GM18505 (cell line): ENCODE measurements around the gene SRRM2.

Experiments
- ATAC-seq: cut with Tn5 transposase; IDR thresholded peaks from one replicate; pipeline ENCODE4 v1.9.1; 2021; ENCODE audit not compliant: unreplicated experiment
- POLR2A ChIP-seq: IDR thresholded peaks from 4 replicates; pipeline ENCODE4 v1.6.1; 2011; ENCODE audit warnings: borderline replicate concordance; ENCODE audit not compliant: insufficient read depth, insufficient read length; ENCODE audit errors: extremely low read depth

The SRRM2 gene

DNA sequence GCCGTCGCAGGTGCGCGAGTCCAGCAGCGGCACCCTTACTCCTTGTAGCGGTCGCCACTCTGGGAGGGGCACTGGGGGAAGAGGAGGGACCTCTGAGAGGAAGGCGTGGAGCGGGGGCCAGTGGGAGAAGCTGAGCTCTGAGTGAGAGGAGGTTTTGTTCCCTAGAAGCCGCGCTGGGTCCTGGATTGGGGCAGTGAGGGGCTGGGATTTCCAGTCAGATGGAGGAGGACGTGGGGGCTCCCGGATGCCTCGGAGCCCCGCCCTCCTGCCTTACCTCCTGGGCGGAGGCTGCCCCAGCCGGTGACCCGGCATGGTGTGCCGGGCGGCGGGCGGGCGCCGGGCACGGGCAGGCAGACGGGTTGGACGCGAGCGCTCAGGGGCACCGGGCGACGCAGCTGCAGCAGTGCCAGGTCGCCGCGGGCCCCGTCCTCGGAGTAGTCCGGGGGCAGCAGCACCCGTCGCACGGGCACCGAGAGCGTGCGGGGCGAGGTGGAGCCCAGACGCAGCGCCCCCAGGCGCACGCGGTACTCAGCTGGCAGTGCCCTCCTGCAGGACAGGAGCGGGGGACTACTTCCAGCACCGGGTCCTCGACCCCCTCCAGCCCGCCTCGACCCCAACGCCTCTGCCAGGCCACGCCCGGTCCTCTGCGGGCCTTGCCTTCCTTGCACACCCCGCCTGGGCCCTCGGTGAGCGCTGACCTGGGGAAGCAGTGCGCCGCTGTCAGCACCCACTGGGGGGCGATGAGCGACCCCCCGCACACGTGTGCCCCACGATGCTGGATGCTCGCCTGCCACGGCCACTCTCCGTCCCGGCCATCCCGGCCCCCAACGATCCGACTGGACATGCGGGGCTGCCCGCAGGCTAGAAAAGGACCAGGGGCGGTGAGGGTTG is 32.9 kb downstream of the SRRM2 start:
- ATAC-seq, result no peak

DNA sequence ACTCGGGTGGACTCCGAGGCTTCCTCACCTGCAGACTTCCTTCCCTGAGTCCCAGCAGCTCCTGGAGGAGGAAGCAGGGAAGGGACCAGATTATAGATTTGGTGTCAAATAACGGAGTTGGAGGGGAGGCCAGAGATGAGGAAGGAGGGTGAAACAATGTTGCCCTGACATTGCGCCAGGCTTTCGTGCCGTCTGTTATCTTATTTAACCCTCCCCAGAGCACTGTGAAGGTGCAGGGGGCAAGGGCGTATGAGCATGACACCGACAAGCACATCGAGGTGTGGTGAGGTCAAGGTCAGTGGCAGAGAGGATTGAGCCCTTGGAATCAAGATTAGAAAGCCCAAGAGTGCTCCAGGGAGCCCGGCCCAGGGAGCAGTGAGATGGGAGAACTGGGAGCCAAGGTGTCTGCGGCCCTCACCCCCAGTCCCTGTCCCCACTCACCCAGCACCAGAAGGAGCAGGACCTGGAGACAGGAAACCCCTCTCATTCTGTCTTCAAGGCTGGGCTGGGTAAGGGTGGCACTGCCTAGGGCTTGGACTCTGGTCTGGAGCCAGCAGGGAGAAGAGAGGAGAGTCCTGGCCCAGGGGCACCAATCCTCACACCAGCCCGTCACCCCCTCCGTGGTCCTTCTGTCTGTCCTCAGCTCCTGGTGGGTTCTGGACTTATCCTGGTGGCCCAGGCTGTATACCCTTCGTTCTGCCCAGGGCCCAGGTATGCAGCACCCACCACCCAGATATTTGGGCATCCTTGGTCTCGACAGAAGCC is 33.8 kb downstream of the SRRM2 start:
- no peak for ATAC-seq
- no peak for TF ChIP-seq POLR2A

More for the DNA sequence above, 32.9 kb downstream of the SRRM2 start:
- no peak for TF ChIP-seq POLR2A

DNA sequence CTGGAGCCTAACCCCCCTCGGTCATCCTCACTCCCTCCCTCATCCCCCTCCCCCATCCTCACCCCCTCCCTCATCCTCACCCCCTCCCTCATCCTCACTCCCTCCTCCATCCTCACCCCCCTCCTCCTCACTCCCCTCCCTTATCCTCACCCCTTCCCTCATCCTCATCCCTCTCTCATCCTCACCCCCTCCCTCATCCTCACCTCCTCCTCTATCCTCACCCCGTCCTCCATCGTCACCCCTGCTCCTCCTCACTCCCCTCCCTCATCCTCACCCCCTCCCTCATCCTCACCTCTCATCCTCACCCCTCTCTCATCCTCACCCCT is 34.4 kb downstream of the SRRM2 start:
- no peak for ATAC-seq
- no peak for TF ChIP-seq POLR2A

DNA sequence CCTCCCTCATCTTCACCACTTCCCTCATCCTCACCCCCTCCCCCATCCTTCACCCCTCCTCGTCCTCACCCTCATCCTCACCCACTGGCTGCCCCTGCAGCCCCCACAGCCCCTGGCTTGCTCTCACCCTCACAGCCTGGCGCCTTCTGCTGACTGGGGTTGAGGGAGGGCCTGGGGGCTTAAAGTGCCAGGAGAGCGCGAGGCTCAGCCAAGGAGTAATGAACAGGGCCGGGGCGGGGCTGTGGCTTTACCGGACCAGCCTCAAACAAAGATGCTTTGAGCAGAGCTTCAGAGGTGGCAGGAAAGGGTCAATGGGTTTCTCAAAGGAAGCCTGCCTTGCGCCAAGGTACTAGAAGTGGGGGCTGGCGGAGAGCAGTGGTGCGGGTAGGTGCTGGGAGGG is 35.0 kb downstream of the SRRM2 start, which contains the start of gene PRSS33:
TSS of gene PRSS33 (minus strand) at position 155 of the 400 bp plus-strand sequence. CDS start 1,013 bp downstream, outside the sequence.
- TF ChIP-seq POLR2A, result no peak
- no peak for ATAC-seq

DNA sequence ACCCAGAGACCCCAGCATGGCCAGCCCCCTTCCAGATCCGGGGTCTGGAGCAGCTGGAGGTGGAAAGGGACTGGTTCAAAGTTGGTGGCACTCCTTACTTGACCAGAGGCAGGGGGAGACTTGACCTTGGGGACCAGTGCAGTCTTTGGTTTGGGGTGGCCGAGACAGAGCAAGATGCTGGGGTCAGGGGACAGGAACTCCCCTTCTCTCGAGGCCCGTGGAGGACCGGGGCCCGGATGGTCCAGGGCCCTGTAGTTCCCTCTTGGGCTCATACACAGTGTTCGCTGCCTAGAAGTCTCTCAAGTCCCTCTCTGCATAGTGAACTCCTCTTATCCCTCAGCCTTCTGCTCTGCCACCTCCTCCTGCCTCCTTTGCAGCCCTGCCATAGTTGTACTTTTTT is 35.5 kb downstream of the SRRM2 start:
- no peak for ATAC-seq
- TF ChIP-seq POLR2A, result no peak

DNA sequence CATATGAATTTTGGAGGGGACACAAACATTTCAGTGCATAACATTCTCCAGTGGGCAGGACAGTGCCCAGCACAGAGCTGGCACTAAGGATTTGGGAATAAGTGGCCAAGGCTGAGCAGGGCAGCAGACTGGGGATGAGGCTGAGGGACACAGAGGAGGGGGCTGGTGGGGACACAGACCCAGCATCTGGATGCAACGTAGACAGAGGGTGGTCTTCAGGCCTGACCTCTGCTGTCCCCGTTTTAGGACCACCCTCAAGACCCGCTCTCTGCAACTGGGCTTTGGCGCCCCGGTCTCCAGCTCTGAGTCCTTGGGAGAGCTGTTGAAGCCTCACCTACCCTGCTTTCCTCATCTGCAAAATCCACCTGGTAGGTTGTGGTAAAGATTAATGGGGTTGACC is 38.2 kb downstream of the SRRM2 start:
- no peak for TF ChIP-seq POLR2A
- no peak for ATAC-seq

DNA sequence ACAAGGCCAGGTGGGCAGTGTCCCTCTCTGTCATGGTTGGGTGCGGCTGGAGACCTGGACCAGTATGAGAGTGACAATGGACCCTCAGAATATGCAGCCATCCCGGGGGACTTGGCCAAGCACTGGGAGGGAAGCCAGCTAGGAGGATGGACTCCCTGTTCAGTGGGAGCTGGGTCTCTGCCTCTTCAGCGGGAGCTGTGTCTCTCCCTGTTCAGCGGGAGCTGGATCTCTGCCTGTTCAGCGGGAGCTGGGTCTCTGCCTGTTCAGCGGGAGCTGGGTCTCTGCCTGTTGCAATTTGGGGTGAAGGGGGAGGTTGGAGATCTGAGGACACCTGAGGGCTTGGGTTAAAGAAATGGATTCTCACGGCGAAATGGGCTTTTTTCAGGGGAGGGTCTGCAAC is 38.7 kb downstream of the SRRM2 start:
- ATAC-seq, result no peak
- TF ChIP-seq POLR2A, result no peak

DNA sequence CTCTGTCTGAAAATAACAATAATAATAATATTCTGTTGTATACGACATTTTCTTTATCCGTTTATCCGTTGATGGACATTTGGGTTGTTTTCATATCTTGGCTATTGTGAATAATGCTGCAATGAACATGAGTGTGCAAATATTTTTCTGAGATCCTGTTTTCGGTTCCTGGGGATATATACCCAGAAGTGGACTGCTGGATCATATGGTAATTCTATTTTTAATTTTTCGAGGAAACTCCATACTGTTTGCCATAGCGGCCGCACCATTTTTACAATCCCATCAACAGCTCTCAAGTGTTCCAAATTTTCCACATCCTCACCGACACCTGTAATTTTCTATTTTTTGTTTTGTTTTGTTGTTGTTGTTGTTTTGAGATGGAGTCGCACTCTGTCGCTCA is 40.5 kb downstream of the SRRM2 start:
- ATAC-seq, result no peak

DNA sequence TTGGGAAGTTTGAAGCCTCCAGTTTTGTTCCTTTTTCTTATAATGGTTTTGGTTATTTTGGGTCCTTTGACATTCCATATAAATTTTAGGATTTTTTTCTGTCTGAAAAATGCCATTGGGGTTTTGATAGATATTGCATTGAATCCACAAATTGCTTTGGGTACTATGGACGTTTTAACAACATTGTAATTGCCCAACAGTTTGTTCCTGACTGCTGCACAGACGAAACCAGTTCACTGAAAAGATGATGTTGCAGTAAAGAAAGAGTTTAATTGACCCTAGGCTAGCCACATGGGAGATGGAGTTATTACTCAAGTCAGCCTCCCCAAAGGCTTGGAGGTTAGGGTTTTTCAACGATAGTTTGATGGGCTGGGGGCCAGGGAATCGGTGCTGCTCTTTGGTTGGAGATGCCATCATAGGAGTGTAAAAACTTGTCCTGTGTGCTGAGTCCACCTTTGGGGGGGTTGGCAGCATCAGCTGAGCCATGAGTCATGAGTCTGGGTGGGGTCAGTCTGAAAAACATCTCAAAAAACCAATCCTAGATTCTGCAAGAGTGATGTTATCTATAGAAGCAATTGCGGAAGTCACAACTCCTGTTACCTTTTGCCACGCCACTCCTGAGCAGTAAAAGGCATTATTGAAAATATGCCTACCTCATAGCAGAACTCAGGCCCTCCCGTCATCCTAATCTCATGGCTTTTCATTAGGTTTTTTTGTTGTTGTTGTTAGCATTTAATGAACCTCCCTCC is 43.1 kb downstream of the SRRM2 start:
- no peak for TF ChIP-seq POLR2A
- no peak for ATAC-seq

More for the DNA sequence above, 40.5 kb downstream of the SRRM2 start:
- TF ChIP-seq POLR2A, result no peak

DNA sequence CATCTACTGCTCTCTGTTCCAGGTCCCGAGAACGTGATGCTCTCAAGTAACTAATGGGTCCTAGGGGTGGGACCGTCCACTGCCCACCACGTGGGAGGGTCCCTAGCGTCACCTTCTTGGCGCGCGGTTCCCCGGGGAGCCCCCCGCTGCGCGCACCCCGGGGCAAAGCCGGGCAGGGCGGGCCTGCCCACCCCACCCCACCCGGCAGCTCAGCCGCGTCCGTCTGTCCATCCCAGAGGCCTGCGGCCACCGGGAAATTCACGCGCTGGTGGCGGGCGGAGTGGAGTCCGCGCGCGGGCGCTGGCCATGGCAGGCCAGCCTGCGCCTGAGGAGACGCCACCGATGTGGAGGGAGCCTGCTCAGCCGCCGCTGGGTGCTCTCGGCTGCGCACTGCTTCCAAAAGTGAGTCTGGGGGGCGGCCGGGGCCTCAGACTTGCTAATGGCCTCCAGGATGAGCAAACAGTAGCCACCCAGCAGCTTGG is 46.3 kb downstream of the SRRM2 start:
- TF ChIP-seq POLR2A, result no peak
- no peak for ATAC-seq

DNA sequence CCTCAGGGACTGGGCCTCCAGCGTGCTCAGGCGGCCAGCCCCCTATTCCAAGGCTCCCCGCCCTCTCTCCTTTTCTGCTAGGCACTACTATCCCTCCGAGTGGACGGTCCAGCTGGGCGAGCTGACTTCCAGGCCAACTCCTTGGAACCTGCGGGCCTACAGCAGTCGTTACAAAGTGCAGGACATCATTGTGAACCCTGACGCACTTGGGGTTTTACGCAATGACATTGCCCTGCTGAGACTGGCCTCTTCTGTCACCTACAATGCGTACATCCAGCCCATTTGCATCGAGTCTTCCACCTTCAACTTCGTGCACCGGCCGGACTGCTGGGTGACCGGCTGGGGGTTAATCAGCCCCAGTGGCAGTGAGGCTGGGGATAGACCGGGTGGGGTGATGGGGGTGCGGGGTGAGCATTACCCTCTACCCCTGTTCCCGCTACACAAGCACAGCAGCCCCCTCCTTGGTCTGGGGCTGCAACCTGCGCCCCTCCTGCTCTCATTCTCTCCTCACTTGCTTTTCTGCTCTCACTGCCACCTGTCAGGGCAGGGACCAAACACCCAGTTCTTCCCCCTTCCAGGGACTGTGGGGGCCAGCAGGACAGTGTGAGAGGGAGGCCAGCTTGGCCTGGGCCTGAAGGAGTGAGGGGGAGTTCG is 46.9 kb downstream of the SRRM2 start:
- TF ChIP-seq POLR2A, result no peak
- no peak for ATAC-seq

DNA sequence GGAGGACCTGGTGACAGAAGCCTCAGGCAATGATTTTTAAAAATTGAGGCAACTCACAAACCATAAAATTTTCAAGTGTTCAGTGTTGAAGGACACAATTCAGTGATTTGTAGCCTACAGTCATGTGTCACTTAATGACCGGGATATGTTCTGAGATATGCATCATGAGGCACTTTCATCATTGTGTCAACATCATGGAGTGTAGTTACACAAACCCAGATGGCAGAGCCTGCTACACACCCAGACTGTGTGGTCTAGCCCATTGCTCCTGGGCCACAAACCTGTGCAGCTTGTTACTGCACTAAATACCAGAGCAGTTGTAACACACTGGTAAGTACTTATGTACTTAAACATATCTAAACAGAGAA is 47.4 kb downstream of the SRRM2 start:
- ATAC-seq, result no peak
- TF ChIP-seq POLR2A, result no peak

DNA sequence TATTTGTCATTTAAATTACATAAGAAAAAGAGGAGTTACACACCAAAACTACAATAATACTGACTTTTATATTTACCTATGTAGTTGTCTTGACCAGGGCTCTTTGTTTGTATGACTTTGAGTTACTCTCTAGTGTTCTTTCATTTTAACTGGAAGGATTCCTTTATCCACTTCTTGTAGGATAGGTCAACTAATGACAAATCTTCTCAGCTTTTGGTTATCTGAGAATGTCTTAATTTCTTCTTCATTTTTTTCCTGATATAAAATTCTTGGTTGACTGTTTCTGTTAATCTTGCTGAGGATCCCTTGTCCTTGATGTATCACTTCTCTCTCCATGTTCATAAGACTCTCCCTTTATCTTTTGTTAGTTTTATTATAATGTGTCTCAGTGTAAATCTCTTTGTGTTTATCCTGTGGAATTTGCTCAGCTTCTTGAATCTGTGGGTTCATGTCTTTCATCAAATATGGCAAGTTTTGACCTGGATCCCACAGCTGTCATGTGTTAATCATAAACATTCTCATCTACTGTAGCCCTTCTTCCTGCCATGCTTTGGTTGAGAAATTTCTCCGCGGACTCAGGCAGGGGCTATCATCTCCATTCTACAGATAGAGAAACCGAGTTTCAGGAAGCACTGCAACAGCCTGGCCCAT is 51.2 kb downstream of the SRRM2 start:
- TF ChIP-seq POLR2A, result no peak

DNA sequence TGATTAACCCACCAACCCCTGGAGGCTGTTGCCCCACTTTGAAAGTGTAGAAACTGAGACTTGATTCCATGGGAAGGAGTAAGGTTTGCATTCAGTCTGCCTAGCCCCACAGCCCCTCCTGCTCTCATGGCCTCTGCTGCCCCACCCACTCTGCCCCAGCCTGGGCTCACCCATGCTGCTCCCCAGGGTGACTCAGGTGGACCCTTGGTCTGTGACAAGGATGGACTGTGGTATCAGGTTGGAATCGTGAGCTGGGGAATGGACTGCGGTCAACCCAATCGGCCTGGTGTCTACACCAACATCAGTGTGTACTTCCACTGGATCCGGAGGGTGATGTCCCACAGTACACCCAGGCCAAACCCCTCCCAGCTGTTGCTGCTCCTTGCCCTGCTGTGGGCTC is 52.3 kb downstream of the SRRM2 start:
- no peak for TF ChIP-seq POLR2A
- no peak for ATAC-seq

More for the DNA sequence above, 51.2 kb downstream of the SRRM2 start:
- no peak for ATAC-seq
